ENCODE results near the gene MTARC2. TPM values are rescaled to one million over a fixed set of nuclear protein-coding genes. Genes with fewer than 3 reads are reported as not detected.
A peak's percentile ranks its signal among the peaks of the same experiment; 100 is the strongest.

The MTARC2 gene
- total and polyA plus RNA-seq, 2 of the 13 experiments (the other 11 are each of a cell fraction or from before 2014, with no cell fraction given), result 8.5 to 10.1 TPM

DNA sequence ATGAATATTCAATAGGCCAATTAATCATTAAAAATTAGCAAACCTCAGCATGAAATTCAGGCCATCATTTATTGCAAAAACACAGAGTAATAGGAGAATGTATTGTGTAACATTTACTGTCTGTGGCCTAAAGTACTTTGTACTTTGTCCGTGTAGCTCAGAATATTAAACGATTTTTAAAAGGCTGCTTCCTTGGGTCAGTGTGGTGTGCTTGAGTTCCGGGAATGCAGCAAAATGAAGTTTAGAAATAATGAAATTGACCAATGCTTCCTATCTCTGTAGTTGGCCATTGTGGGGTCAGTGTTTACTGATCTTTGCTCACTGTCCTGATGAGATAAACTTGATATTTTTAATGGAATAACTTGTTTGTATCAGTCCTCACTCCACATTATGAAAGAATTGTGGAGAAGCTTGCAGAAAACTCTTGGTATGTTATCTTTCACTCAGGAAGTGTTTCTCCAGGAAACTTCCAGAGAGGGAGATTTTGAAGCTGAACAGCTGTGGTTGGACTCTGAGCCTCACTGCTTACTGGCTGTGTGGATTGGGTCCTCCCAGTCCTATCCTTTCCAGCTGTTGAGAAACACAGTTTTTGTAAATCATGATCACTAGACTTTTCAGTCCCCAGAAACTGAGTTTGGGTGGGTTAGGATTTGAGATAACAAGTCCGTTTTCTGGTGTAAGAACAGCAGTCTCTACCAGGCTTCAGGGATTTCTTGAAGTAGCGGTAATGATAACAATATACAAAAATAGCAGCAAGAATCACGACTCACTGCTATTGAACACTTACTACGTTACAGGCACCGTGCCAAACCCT is 19.4 kb downstream of the MTARC2 start (continued):
- TF ChIP-seq HNRNPLL (IDR thresholded peaks at IDR 0.05; ENCODE audit: low read depth, low read length, poor library complexity, severe bottlenecking) (no peak), SIN3A (IDR thresholded peaks at IDR 0.05; ENCODE audit: borderline replicate concordance, low read depth, low read length) (0 out of 2 replicates have a peak, but pooled peaks have one; percentile 27), HHEX (CRISPR knock-in tag; IDR thresholded peaks at IDR 0.05) (no peak), NFE2L2 (IDR thresholded peaks at IDR 0.05; ENCODE audit: low read length) (no peak), ZNF816 (CRISPR knock-in tag; IDR thresholded peaks at IDR 0.05; ENCODE audit: borderline replicate concordance) (peak; percentile 21; the same call in 1 of the 2 replicates), HOXA3 (CRISPR knock-in tag; IDR thresholded peaks at IDR 0.05) (0 out of 2 replicates have a peak, but pooled peaks have one; percentile 25), GABPA (IDR thresholded peaks at IDR 0.05; ENCODE audit: low read depth, low read length) (no peak), GABPA (CRISPR knock-in tag; IDR thresholded peaks at IDR 0.05; ENCODE audit: low read depth) (0 out of 2 replicates have a peak, but pooled peaks have one; percentile 10), ZBTB42 (CRISPR knock-in tag; IDR thresholded peaks at IDR 0.05) (peak; percentile 67; the same call in 1 of the 2 replicates), ZKSCAN8 (CRISPR knock-in tag; IDR thresholded peaks at IDR 0.05; ENCODE audit: borderline replicate concordance) (peak; percentile 12; the same call in 1 of the 2 replicates), PHF21A (CRISPR knock-in tag; IDR thresholded peaks at IDR 0.05) (peak; percentile 52; the same call in 1 of the 2 replicates), THAP11 (CRISPR knock-in tag; IDR thresholded peaks at IDR 0.05) (peak; percentile 27; the same call in 1 of the 2 replicates), SNAPC4 (CRISPR knock-in tag; IDR thresholded peaks at IDR 0.05) (0 out of 2 replicates have a peak, but pooled peaks have one; percentile 52)
- TF ChIP-seq, protein P1, sequence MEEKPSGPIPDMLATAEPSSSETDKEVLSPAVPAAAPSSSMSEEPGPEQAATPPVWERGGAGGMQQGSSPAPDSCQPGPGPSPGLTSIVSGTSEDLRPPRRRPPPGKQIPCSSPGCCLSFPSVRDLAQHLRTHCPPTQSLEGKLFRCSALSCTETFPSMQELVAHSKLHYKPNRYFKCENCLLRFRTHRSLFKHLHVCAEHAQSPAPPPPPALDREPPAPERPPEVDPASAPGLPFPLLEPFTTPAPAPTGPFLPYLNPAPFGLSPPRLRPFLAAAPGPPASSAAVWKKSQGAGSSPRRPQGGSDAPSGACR (CRISPR knock-in tag; IDR thresholded peaks at IDR 0.05), result 0 out of 2 replicates have a peak, but pooled peaks have one; percentile 36
- TF ChIP-seq, protein P2, sequence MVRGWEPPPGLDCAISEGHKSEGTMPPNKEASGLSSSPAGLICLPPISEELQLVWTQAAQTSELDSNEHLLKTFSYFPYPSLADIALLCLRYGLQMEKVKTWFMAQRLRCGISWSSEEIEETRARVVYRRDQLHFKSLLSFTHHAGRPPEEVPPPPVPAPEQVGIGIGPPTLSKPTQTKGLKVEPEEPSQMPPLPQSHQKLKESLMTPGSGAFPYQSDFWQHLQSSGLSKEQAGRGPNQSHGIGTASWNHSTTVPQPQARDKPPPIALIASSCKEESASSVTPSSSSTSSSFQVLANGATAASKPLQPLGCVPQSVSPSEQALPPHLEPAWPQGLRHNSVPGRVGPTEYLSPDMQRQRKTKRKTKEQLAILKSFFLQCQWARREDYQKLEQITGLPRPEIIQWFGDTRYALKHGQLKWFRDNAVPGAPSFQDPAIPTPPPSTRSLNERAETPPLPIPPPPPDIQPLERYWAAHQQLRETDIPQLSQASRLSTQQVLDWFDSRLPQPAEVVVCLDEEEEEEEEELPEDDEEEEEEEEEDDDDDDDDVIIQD (CRISPR knock-in tag; IDR thresholded peaks at IDR 0.05; ENCODE audit: low read depth), result peak; percentile 28; the same call in 1 of the 2 replicates
- TF ChIP-seq, protein P3, sequence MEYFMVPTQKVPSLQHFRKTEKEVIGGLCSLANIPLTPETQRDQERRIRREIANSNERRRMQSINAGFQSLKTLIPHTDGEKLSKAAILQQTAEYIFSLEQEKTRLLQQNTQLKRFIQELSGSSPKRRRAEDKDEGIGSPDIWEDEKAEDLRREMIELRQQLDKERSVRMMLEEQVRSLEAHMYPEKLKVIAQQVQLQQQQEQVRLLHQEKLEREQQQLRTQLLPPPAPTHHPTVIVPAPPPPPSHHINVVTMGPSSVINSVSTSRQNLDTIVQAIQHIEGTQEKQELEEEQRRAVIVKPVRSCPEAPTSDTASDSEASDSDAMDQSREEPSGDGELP (IDR thresholded peaks at IDR 0.05; ENCODE audit: borderline replicate concordance, low read depth), result peak; percentile 91
- TF ChIP-seq, protein P4, sequence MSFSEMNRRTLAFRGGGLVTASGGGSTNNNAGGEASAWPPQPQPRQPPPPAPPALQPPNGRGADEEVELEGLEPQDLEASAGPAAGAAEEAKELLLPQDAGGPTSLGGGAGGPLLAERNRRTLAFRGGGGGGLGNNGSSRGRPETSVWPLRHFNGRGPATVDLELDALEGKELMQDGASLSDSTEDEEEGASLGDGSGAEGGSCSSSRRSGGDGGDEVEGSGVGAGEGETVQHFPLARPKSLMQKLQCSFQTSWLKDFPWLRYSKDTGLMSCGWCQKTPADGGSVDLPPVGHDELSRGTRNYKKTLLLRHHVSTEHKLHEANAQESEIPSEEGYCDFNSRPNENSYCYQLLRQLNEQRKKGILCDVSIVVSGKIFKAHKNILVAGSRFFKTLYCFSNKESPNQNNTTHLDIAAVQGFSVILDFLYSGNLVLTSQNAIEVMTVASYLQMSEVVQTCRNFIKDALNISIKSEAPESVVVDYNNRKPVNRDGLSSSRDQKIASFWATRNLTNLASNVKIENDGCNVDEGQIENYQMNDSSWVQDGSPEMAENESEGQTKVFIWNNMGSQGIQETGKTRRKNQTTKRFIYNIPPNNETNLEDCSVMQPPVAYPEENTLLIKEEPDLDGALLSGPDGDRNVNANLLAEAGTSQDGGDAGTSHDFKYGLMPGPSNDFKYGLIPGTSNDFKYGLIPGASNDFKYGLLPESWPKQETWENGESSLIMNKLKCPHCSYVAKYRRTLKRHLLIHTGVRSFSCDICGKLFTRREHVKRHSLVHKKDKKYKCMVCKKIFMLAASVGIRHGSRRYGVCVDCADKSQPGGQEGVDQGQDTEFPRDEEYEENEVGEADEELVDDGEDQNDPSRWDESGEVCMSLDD (CRISPR knock-in tag; IDR thresholded peaks at IDR 0.05; ENCODE audit: borderline replicate concordance), result 0 out of 2 replicates have a peak, but pooled peaks have one; percentile 27

Measured in HepG2 (cell line).